ENCODE data around the gene EVA1A.

EVA1A gene

GRCh38 chr2:75562513-75562864 is 1.8 kb upstream of the EVA1A start:
- DNase-seq = no peak

- DNase-seq = no peak
Measured at GRCh38 chr2:75561566-75562512, 1.1 kb upstream of the EVA1A start.

GRCh38 chr2:75560022-75560767 is 544 bp downstream of the EVA1A start:
- no peak for DNase-seq

- no peak for DNase-seq
Measured at GRCh38 chr2:75559680-75560021, 1.1 kb downstream of the EVA1A start.

- DNase-seq = no peak
Measured at GRCh38 chr2:75558786-75559679, 1.7 kb downstream of the EVA1A start.

- no peak for DNase-seq
Measured at GRCh38 chr2:75558136-75558535, 2.6 kb downstream of the EVA1A start.

- no peak for DNase-seq
Measured at GRCh38 chr2:75557474-75558133, 3.1 kb downstream of the EVA1A start.

GRCh38 chr2:75556679-75557366 is 3.9 kb downstream of the EVA1A start:
- no peak for DNase-seq

GRCh38 chr2:75555701-75556100 is 5.0 kb downstream of the EVA1A start:
- DNase-seq = no peak

GRCh38 chr2:75553935-75554531 is 6.7 kb downstream of the EVA1A start:
- DNase-seq = no peak

- DNase-seq = no peak
Measured at GRCh38 chr2:75552222-75552621, 8.5 kb downstream of the EVA1A start.

GRCh38 chr2:75551434-75551833 is 9.3 kb downstream of the EVA1A start:
- DNase-seq = no peak

- no peak for DNase-seq
Measured at GRCh38 chr2:75549401-75550253, 11.1 kb downstream of the EVA1A start.

- DNase-seq = no peak
Measured at GRCh38 chr2:75548036-75548573, 12.6 kb downstream of the EVA1A start.

GRCh38 chr2:75547345-75548035 is 13.2 kb downstream of the EVA1A start:
- no peak for DNase-seq

- DNase-seq = no peak
Measured at GRCh38 chr2:75545922-75546321, 14.8 kb downstream of the EVA1A start.

- no peak for DNase-seq
Measured at GRCh38 chr2:75545387-75545786, 15.4 kb downstream of the EVA1A start.

GRCh38 chr2:75543446-75543845 is 17.3 kb downstream of the EVA1A start:
- DNase-seq = no peak

GRCh38 chr2:75541430-75541829 is 19.3 kb downstream of the EVA1A start:
- no peak for DNase-seq

- no peak for DNase-seq
Measured at GRCh38 chr2:75540994-75541393, 19.7 kb downstream of the EVA1A start.
